HAP-1 (cell line): ENCODE results near the gene KCNQ4.

Experiments used
- DNase-seq, 2 experiments: peaks; one replicate each; pipeline ENCODE4 v3.0.0-alpha.2; 2016 to 2020; ENCODE audit warnings: low spot score in 2 of 2
- H3K27me3 ChIP-seq: fragments of 250-450 bp; sonication (Bioruptor Pico); 2 replicates; pipeline ENCODE4 v1.5.1; 2020; ENCODE audit warnings: low read depth, mild to moderate bottlenecking, moderate library complexity
- H3K36me3 ChIP-seq: fragments of 250-450 bp; sonication (Bioruptor Pico); replicated peaks from 2 replicates; pipeline ENCODE4 v1.5.1; 2020; ENCODE audit warnings: mild to moderate bottlenecking
- H3K4me1 ChIP-seq: fragments of 250-450 bp; sonication (Bioruptor Pico); 2 replicates; pipeline ENCODE4 v1.5.1; 2020; ENCODE audit warnings: mild to moderate bottlenecking
- H3K4me3 ChIP-seq: fragments of 250-450 bp; sonication (Bioruptor Pico); 2 replicates; pipeline ENCODE4 v1.5.1; 2020; ENCODE audit warnings: mild to moderate bottlenecking, moderate library complexity
- H3K9me3 ChIP-seq: fragments of 250-450 bp; sonication (Bioruptor Pico); 2 replicates; pipeline ENCODE4 v1.5.1; 2020; ENCODE audit warnings: mild to moderate bottlenecking, moderate library complexity
- in situ Hi-C: fragments of 300-500 bp; cut with MboI; formaldehyde crosslinking; loops from 3 replicates; pipeline ENCODE4 v1.14.3; 2020; ENCODE audit warnings: low sequenced_read_pairs, inconsistent platforms, mixed read lengths

The KCNQ4 gene

GRCh38 chr1:40746344-40747090 is 37.1 kb upstream of the KCNQ4 start:
- peaks cover 33% of the 10 kb centered on the region for H3K36me3 ChIP-seq
- H3K4me3 ChIP-seq, result no peak overlapping the region
- H3K27me3 ChIP-seq, result no peaks in the 10 kb centered on the region
- 0 out of 2 replicates have a peak, but pooled peaks cover 3% of the 10 kb centered on the region for H3K4me1 ChIP-seq
- in situ Hi-C loops, result no loop called here
- no peak for DNase-seq
- H3K9me3 ChIP-seq, result no peaks in the 10 kb centered on the region

GRCh38 chr1:40748841-40749718 is 34.5 kb upstream of the KCNQ4 start:
- in situ Hi-C loops, result no loop called here
- peaks cover 27% of the 10 kb centered on the region for H3K36me3 ChIP-seq

GRCh38 chr1:40749817-40750216 is 33.8 kb upstream of the KCNQ4 start:
- Histone ChIP-seq H3K4me1 (0 out of 2 replicates have a peak, but pooled peaks cover 3% of the 10 kb centered on the region), H3K4me3 (no peak overlapping the region), H3K27me3 (no peaks in the 10 kb centered on the region), H3K36me3 (peaks cover 35% of the 10 kb centered on the region), H3K9me3 (no peaks in the 10 kb centered on the region)
- in situ Hi-C loops, result no loop called here
- DNase-seq, result no peak

More at GRCh38 chr1:40748841-40749718, 34.5 kb upstream of the KCNQ4 start:
- H3K27me3 ChIP-seq, result no peaks in the 10 kb centered on the region
- H3K4me3 ChIP-seq, result no peak overlapping the region
- no peak for DNase-seq
- 0 out of 2 replicates have a peak, but pooled peaks cover 3% of the 10 kb centered on the region for H3K4me1 ChIP-seq
- H3K9me3 ChIP-seq, result no peaks in the 10 kb centered on the region

- Histone ChIP-seq H3K27me3 (no peaks in the 10 kb centered on the region), H3K4me3 (no peak overlapping the region), H3K4me1 (no peaks in the 10 kb centered on the region), H3K36me3 (peaks cover 39% of the 10 kb centered on the region), H3K9me3 (no peaks in the 10 kb centered on the region)
- no peak for DNase-seq
- in situ Hi-C loops, result no loop called here
Observed at GRCh38 chr1:40750451-40750908, 33.1 kb upstream of the KCNQ4 start.

- Histone ChIP-seq H3K9me3 (no peaks in the 10 kb centered on the region), H3K27me3 (no peaks in the 10 kb centered on the region), H3K4me3 (no peak overlapping the region), H3K4me1 (no peaks in the 10 kb centered on the region), H3K36me3 (peaks cover 52% of the 10 kb centered on the region)
- no peak for DNase-seq
- in situ Hi-C loops, result no loop called here
Observed at GRCh38 chr1:40751802-40752201, 31.8 kb upstream of the KCNQ4 start.

- in situ Hi-C loops, result no loop called here
- no peaks in the 10 kb centered on the region for H3K4me1 ChIP-seq
- H3K9me3 ChIP-seq, result no peaks in the 10 kb centered on the region
- no peaks in the 10 kb centered on the region for H3K27me3 ChIP-seq
- no peak overlapping the region for H3K4me3 ChIP-seq
- no peak for DNase-seq
- peaks cover 62% of the 10 kb centered on the region for H3K36me3 ChIP-seq
Observed at GRCh38 chr1:40753142-40753882, 30.3 kb upstream of the KCNQ4 start.

GRCh38 chr1:40754201-40754600 is 29.4 kb upstream of the KCNQ4 start:
- no peak for DNase-seq
- H3K9me3 ChIP-seq, result no peaks in the 10 kb centered on the region
- in situ Hi-C loops, result no loop called here
- H3K4me1 ChIP-seq, result no peaks in the 10 kb centered on the region
- H3K4me3 ChIP-seq, result no peak overlapping the region
- peaks cover 62% of the 10 kb centered on the region for H3K36me3 ChIP-seq
- H3K27me3 ChIP-seq, result no peaks in the 10 kb centered on the region

GRCh38 chr1:40755067-40755466 is 28.5 kb upstream of the KCNQ4 start:
- in situ Hi-C loops, result no loop called here
- no peaks in the 10 kb centered on the region for H3K4me1 ChIP-seq
- H3K9me3 ChIP-seq, result no peaks in the 10 kb centered on the region
- H3K27me3 ChIP-seq, result no peaks in the 10 kb centered on the region
- H3K4me3 ChIP-seq, result no peak overlapping the region
- peaks cover 70% of the 10 kb centered on the region for H3K36me3 ChIP-seq
- DNase-seq, result no peak

- no peaks in the 10 kb centered on the region for H3K27me3 ChIP-seq
- no peak overlapping the region for H3K4me3 ChIP-seq
- in situ Hi-C loops, result no loop called here
- DNase-seq, result no peak
- H3K4me1 ChIP-seq, result no peaks in the 10 kb centered on the region
- H3K9me3 ChIP-seq, result no peaks in the 10 kb centered on the region
- peaks cover 75% of the 10 kb centered on the region for H3K36me3 ChIP-seq
Observed at GRCh38 chr1:40756523-40756922, 27.1 kb upstream of the KCNQ4 start.

- no peaks in the 10 kb centered on the region for H3K9me3 ChIP-seq
Observed at GRCh38 chr1:40757084-40757483, 26.5 kb upstream of the KCNQ4 start.

GRCh38 chr1:40758004-40758403 is 25.6 kb upstream of the KCNQ4 start:
- Histone ChIP-seq H3K4me1 (no peaks in the 10 kb centered on the region), H3K27me3 (no peaks in the 10 kb centered on the region), H3K9me3 (no peaks in the 10 kb centered on the region), H3K36me3 (peaks cover 84% of the 10 kb centered on the region), H3K4me3 (no peak overlapping the region)
- in situ Hi-C loops, result no loop called here
- DNase-seq, result no peak

More at GRCh38 chr1:40757084-40757483, 26.5 kb upstream of the KCNQ4 start:
- no peak for DNase-seq
- no peaks in the 10 kb centered on the region for H3K4me1 ChIP-seq
- no peak overlapping the region for H3K4me3 ChIP-seq
- in situ Hi-C loops, result no loop called here
- H3K27me3 ChIP-seq, result no peaks in the 10 kb centered on the region
- H3K36me3 ChIP-seq, result peaks cover 78% of the 10 kb centered on the region

- no peak overlapping the region for H3K4me3 ChIP-seq
- in situ Hi-C loops, result no loop called here
- no peaks in the 10 kb centered on the region for H3K9me3 ChIP-seq
- DNase-seq, result no peak
- H3K4me1 ChIP-seq, result no peaks in the 10 kb centered on the region
- no peaks in the 10 kb centered on the region for H3K27me3 ChIP-seq
- peaks cover 83% of the 10 kb centered on the region for H3K36me3 ChIP-seq
Observed at GRCh38 chr1:40758578-40759343, 24.8 kb upstream of the KCNQ4 start.

GRCh38 chr1:40760984-40761383 is 22.6 kb upstream of the KCNQ4 start:
- H3K36me3 ChIP-seq, result peaks cover 74% of the 10 kb centered on the region
- no peak for DNase-seq
- no peaks in the 10 kb centered on the region for H3K9me3 ChIP-seq
- no peaks in the 10 kb centered on the region for H3K4me1 ChIP-seq
- in situ Hi-C loops, result no loop called here
- no peak overlapping the region for H3K4me3 ChIP-seq
- no peaks in the 10 kb centered on the region for H3K27me3 ChIP-seq
